Measurements from ENCODE around the gene OGT. TPM values are rescaled to one million over a fixed set of nuclear protein-coding genes. Genes with fewer than 3 reads are reported as not detected.

The OGT gene
- 62.1 and 82.0 TPM in 2 replicates for total RNA-seq

GRCh38 chrX:71532753-71533425 lies at the start of gene OGT:
Gene OGT, plus strand, starts transcription at chrX:71533104. Its CDS starts 196 bp downstream, at chrX:71533300.

GRCh38 chrX:71578253-71579135 lies 45.6 kb downstream of the OGT start, which contains the start of gene GCNA:
Gene GCNA, plus strand, starts transcription at chrX:71578437. Its CDS starts 2,385 bp downstream, at chrX:71580822.

DNA sequence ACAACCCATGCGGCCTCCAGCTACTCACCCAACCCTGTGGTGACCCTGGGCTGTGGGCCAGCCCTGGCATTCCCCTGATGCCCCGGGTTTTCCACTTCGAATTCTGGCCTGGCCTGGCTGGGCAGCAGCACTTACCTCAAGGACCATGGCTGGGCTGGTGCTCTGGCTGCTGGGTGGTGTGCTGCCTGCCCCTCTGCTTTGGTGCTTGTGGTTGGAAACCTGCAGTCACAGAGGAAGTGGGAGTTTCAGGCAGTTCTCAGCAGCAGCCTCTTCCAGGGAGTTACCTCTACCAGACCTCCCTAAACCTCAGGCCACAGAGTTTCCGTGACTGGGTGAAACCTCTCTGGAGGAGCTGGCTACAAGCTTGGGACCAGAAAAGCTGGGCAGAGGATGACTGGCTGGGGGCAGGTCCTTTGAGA lies 85.4 kb downstream of the OGT start, which contains the start of gene CXCR3:
CXCR3 (minus strand) TSS at position 209 of the 419 bp plus-strand sequence; CDS start at position 147, 62 bp downstream.

Other genes with a start within 250 kb of the OGT start
- 386 and 414 TPM in 2 replicates for gene NONO, start 249.5 kb upstream of the OGT start, total RNA-seq
- gene ITGB1BP2, start 231.4 kb upstream of the OGT start, total RNA-seq: 13.7 and 24.3 TPM in 2 replicates
- gene TAF1, start 166.7 kb upstream of the OGT start, total RNA-seq: 47.4 and 52.0 TPM in 2 replicates
- 1.7 and 2.7 TPM in 2 replicates for gene GCNA, start 45.3 kb downstream of the OGT start, total RNA-seq
- not detected in 2 replicates for gene CXCR3, start 85.4 kb downstream of the OGT start, total RNA-seq
- not detected in 2 replicates for gene CXorf49, start 185.2 kb downstream of the OGT start, total RNA-seq
- gene CXorf49B, start 230.2 kb downstream of the OGT start, total RNA-seq: not detected in 2 replicates